Breast epithelium (tissue), 3 donors: Measurements from ENCODE around the gene TMEM45B.

Experiments used
- POLR2A ChIP-seq: fragments of 450-650 bp; IDR thresholded peaks from one replicate; pipeline ENCODE4 v1.6.1; 2016; ENCODE audit warnings: antibody characterized with exemption, mild to moderate bottlenecking, moderate library complexity
- POLR2AphosphoS5 ChIP-seq, 3 donors: sonication (generic); formaldehyde crosslinking; IDR thresholded peaks; one replicate each; pipeline ENCODE4 v1.6.1; 2017; ENCODE audit warnings: antibody characterized with exemption in 3 of 3
- TF ChIP-seq, protein P1 (sequence below), 3 donors: fragments of 450-650 bp; IDR thresholded peaks; one replicate each; pipeline ENCODE4 v1.5.1; 2016 to 2017; ENCODE audit warnings: antibody characterized with exemption in 3 of 3, mild to moderate bottlenecking in 3 of 3, moderate library complexity in 3 of 3

GRCh38 chr11:129884581-129884980 is 68.9 kb downstream of the TMEM45B start:
- TF ChIP-seq, protein P1, sequence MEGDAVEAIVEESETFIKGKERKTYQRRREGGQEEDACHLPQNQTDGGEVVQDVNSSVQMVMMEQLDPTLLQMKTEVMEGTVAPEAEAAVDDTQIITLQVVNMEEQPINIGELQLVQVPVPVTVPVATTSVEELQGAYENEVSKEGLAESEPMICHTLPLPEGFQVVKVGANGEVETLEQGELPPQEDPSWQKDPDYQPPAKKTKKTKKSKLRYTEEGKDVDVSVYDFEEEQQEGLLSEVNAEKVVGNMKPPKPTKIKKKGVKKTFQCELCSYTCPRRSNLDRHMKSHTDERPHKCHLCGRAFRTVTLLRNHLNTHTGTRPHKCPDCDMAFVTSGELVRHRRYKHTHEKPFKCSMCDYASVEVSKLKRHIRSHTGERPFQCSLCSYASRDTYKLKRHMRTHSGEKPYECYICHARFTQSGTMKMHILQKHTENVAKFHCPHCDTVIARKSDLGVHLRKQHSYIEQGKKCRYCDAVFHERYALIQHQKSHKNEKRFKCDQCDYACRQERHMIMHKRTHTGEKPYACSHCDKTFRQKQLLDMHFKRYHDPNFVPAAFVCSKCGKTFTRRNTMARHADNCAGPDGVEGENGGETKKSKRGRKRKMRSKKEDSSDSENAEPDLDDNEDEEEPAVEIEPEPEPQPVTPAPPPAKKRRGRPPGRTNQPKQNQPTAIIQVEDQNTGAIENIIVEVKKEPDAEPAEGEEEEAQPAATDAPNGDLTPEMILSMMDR (IDR thresholded peaks at IDR 0.05): no peak
- TF ChIP-seq POLR2AphosphoS5 (IDR thresholded peaks at IDR 0.05): no peak
- no peak for TF ChIP-seq POLR2A
